GM18907 (cell line): ENCODE measurements around the gene GLMP.

ENCODE experiments used
- ATAC-seq: cut with Tn5 transposase; IDR thresholded peaks from one replicate; pipeline ENCODE4 v1.9.1; 2021; ENCODE audit warnings: mild to moderate bottlenecking, moderate library complexity; ENCODE audit not compliant: unreplicated experiment

GLMP gene

DNA sequence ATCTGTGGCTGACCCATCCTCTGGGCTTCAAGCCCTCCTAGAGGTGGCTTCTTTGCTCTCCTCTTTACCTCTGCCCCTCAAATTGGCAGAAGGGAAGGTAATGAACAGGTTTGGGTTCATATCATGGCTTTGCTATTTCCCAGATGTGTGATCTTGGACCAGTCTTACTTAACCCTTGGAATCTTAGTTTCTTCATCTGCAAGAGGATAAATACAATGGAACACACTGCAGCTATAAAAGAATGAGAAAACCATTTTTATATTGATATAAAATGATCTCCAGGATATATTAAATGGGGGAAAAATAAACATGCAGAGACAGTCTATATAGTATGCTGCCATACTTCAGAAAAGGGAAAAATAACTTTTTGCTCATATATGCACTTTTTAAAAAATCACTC, 5.6 kb downstream of the GLMP start:
- ATAC-seq: no peak

DNA sequence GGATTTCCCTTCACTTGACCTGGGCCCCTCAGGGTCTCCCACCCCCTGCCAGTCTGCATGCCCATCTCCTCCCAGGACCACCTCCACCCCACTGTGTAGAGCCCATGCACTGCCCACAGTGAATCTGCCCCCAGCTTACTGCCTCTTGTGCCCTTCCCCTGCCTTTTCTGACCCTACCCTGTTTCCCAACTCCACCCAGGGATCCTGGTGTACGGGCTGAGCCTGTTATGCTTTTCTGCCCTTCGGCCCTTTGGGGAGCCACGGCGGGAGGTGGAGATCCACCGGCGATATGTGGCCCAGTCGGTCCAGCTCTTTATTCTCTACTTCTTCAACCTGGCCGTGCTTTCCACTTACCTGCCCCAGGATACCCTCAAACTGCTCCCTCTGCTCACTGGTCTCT, 9.4 kb downstream of the GLMP start:
- no peak for ATAC-seq

DNA sequence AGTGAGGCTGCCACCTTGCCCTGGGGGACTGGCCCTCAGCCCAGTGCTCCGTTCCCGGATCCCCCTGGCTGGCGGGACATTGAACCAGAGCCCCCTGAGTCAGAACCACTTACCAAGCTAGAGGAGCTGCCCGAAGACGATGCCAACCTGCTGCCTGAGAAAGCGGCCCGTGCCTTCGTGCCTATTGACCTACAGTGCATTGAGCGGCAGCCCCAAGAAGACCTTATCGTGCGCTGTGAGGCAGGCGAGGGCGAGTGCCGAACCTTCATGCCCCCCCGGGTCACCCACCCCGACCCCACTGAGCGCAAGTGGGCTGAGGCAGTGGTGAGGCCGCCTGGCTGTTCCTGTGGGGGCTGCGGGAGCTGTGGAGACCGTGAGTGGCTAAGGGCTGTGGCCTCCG, 10.0 kb downstream of the GLMP start:
- no peak for ATAC-seq

DNA sequence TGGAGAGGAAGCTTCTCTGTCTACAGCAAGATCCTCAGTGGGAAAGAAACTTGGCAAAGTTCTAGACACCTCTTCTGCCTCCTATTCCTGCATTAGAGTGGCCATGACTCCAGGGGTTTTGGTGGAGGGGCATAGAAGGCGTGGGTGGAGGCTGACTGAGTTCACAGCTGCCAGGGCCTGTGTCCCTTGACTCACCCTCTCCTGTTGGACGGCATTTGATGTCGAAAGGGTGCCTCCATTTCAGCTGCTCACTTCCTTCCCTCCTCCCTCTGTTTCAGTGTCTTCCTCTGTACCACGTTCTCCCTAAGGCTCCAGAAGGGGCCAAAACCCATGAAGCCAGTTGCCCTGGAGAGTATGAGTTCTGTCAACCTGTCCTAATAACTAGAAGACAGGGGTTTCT, 10.7 kb downstream of the GLMP start:
- ATAC-seq: no peak

- no peak for ATAC-seq
These were observed 11.4 kb downstream of the GLMP start, which contains the start of gene TMEM79 for GRCh38 chr1:156284112-156284511. Gene TMEM79 (plus strand): TSS chr1:156284325. CDS start chr1:156285227, 902 bp downstream.

DNA sequence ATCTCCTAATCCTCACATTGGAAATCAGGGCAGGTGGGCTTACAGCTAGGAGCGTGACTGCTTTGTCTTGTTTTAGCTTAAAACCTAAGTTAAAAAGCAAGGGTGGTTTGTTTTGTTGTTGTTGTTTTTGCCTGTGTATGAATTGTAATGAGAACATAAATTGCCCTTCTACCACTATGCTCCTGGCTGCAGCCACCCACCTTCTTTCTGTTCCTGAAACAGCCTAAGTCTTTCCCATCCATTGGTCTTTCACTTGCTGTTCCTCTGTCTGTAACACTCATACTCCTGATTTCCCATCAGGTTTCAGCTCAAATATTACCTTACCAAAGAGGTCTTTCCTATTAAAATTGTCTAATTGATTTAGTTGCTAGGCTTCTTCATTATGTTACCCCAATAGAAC, 12.0 kb downstream of the GLMP start:
- ATAC-seq: no peak

- ATAC-seq: peak; percentile 84
These were observed 12.8 kb downstream of the GLMP start, which contains the start of gene SMG5 for GRCh38 chr1:156282479-156283222. Gene SMG5 (minus strand): TSS chr1:156282825. CDS start chr1:156282680, 145 bp downstream.

DNA sequence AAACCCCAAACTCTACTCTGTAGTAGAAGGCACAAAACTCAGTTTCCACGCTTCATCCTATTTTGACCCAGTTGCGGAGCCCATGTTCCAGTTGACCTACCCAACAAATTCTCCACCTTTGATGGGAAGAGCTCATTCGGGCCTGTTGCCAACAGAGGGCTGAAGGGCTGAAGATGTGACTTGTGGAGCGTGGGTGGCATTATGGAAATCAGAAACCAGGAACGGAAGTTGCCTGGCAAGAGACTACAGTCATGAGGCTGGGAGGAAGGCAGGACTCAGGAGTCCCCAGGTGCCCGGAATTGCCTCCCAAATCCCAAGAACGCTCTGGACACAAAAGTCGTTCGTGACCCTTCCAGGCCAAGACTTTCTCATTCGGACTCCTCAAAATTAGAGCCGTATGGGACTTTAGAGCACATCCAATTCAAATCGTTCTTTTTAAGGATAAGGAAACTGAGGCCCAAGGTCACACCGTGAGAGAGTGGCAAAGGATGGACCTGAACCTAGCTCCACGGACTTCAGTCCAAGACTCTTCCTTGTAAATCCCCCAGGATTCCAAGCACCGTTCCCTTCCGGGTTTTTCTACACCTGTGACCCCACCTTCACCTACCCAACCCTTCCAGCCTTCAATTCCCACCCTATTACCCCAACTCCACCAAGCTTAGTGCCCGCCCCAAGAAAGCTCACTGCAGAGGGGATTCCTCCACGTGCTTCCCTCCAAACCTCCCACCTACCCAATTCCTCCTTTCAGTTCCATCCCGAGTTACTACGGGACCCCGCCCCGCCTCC, 13.6 kb downstream of the GLMP start:
- ATAC-seq: peak; percentile 10

- peak; percentile 42 for ATAC-seq
These were observed 14.2 kb downstream of the GLMP start for GRCh38 chr1:156281281-156281680.

GRCh38 chr1:156279837-156280236, 15.6 kb downstream of the GLMP start:
- no peak for ATAC-seq

DNA sequence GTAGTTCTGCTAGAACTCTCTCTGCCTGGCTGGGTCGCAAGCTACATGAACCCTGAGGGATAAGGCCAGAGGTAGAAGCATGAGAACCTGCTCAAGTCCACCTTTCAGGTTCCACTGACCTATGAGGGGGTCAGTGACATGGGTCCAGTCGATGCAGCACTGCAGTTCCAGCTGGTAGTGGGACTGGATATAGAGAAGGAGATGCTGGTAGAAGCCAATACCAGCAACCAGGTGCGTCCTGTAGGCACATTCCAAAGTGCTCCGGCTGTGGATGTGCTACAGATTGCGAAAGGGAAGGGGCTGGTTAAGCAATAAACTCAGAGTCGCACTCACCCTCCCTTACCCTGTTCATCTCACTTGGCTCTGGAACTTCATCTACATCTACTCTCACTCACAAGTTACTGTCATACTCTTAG, 18.5 kb downstream of the GLMP start:
- ATAC-seq: no peak

DNA sequence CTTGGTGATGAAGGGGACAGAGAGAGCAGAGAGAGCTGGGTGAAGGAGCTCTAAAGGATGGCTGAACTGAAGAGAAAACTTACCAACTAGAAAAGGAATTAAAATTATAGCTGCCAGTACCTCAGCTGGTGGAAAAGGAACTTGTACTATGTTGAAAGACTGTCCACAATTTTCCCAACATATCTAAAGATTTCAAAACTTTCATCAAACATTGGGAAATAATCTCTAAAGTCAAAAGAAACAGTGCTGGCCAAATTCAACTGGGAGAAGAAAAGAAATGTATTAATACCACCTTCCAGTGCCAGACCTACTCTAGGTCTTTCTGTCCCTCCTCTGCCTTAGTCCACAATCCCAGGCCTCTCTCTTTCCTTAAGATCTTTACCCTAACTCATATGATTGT, 18.9 kb downstream of the GLMP start:
- no peak for ATAC-seq

GRCh38 chr1:156270314-156270713, 25.2 kb downstream of the GLMP start:
- ATAC-seq: no peak

- ATAC-seq: no peak
These were observed 27.1 kb downstream of the GLMP start for GRCh38 chr1:156268336-156268735.

GRCh38 chr1:156266051-156266450, 29.4 kb downstream of the GLMP start:
- ATAC-seq: no peak

GRCh38 chr1:156263288-156263655, 32.2 kb downstream of the GLMP start:
- ATAC-seq: no peak

- no peak for ATAC-seq
These were observed 32.8 kb downstream of the GLMP start for GRCh38 chr1:156262461-156263287.

- ATAC-seq: no peak
These were observed 34.6 kb downstream of the GLMP start for GRCh38 chr1:156260896-156261295.

DNA sequence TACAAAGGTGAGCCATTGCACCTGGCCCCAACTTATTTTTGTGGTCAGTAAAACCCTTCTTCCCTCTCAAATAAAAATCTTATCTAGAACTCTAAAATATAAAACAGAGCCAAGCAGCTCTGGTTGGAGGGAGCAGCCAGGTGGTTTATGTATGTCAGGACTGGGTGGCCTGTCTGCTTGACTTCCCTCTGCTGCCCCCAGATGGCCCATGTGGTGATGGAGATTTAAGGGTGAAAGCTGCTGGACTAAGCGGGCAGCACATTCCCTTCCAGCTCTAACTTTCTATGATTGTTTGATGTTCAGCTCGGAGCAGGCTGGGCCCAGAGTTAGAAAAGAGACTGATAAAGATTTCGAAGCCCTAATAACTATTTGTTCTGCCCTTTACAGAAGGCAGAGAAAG, 35.7 kb downstream of the GLMP start:
- ATAC-seq: no peak

GRCh38 chr1:156258859-156259258, 36.6 kb downstream of the GLMP start:
- ATAC-seq: no peak

DNA sequence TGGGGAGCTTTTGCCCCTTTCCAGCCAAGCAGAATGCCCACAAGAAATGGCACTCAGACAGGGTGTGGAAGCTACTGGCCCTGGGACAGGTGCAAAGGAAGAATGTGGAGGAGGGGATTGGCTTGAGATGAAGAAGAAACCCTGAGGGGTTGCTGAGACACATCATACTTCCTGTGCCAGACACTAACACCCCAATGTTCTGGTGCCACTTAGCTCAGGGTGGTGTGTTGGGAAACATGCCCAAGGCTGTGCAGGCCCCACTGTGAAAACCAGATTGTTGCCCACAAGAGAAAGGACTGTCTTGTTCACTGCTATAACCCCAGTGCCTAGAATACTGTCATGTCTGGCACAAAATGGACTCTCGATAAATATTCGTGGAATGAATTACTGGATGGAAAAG, 37.8 kb downstream of the GLMP start:
- ATAC-seq: no peak
